Lower lobe of right lung (tissue), 2 donors: Measurements from ENCODE around the gene ZYG11B. TPM values are rescaled to one million over a fixed set of nuclear protein-coding genes. Genes with fewer than 3 reads are reported as not detected.

ENCODE experiments used
- ATAC-seq, 2 donors: fragments of 200-7000 bp; cut with Tn5 transposase; one replicate each; pipeline ENCODE4 v1.9.1; 2020 to 2022; ENCODE audit warnings: mild to moderate bottlenecking in 2 of 2, moderate library complexity in 2 of 2
- DNase-seq: peaks from one replicate; pipeline ENCODE4 v3.0.0-alpha.2; 2020
- H3K27ac ChIP-seq: fragments of 200-600 bp; one replicate; pipeline ENCODE4 v1.8.0; 2022
- H3K27me3 ChIP-seq: fragments of 200-600 bp; one replicate; pipeline ENCODE4 v1.8.0; 2022; ENCODE audit warnings: low read depth
- H3K36me3 ChIP-seq: fragments of 200-600 bp; one replicate; pipeline ENCODE4 v1.8.0; 2022; ENCODE audit warnings: mild to moderate bottlenecking
- H3K4me1 ChIP-seq: fragments of 200-600 bp; one replicate; pipeline ENCODE4 v1.8.0; 2022
- H3K4me3 ChIP-seq: fragments of 200-600 bp; one replicate; pipeline ENCODE4 v1.8.0; 2022; ENCODE audit warnings: mild to moderate bottlenecking
- H3K9me3 ChIP-seq: fragments of 200-600 bp; one replicate; pipeline ENCODE4 v1.8.0; 2022
- CTCF ChIP-seq: fragments of 200-600 bp; IDR thresholded peaks from one replicate; pipeline ENCODE4 v1.8.0; 2022; ENCODE audit warnings: antibody characterized with exemption, mild to moderate bottlenecking
- intact Hi-C: fragments of 100-400 bp; cut with DNase I; formaldehyde crosslinking; loops from one replicate; pipeline ENCODE4 v1.11.0; 2022
- total RNA-seq: library from RNA; stranded (reverse); fragmentation: NEBNext Ultra II Directional; extraction: Animal tissue kit (Norgen Biotek cat#: 25700); gene quantifications from one replicate; pipeline ENCODE4 v1.2.1, GENCODE V29; 2021
- donor health status: DM: no; HTN: yes; CAD: no; lungs with severe emphysema.

Gene ZYG11B
- total RNA-seq, 1 donor from 2014 or later, result 30.6 TPM

- Histone ChIP-seq H3K4me3 (peak overlapping the region; percentile 62), H3K27me3 (no peaks in the 10 kb centered on the region), H3K4me1 (peaks cover 23% of the 10 kb centered on the region), H3K27ac (peak overlapping the region; percentile 88), H3K36me3 (no peaks in the 10 kb centered on the region), H3K9me3 (no peaks in the 10 kb centered on the region)
- ATAC-seq, result peak; percentile 95
- TF ChIP-seq CTCF, result no peak
- peak; percentile 95 for DNase-seq
- intact Hi-C loops, result no loop called here
Observed at GRCh38 chr1:52702886-52703787, 23.1 kb upstream of the ZYG11B start.

GRCh38 chr1:52706136-52706670 lies 20.1 kb upstream of the ZYG11B start:
- H3K9me3 ChIP-seq, result no peaks in the 10 kb centered on the region
- H3K4me3 ChIP-seq, result no peak overlapping the region
- DNase-seq, result no peak
- no peaks in the 10 kb centered on the region for H3K27me3 ChIP-seq
- TF ChIP-seq CTCF, result no peak
- no peak overlapping the region for H3K27ac ChIP-seq
- H3K36me3 ChIP-seq, result no peaks in the 10 kb centered on the region
- peaks cover 12% of the 10 kb centered on the region for H3K4me1 ChIP-seq
- intact Hi-C loops, result no loop called here
- no peak for ATAC-seq

GRCh38 chr1:52706941-52707926 lies 19.0 kb upstream of the ZYG11B start:
- no peaks in the 10 kb centered on the region for H3K27me3 ChIP-seq
- DNase-seq (no peak), ATAC-seq (peak in 1 of 2 donors; percentile 26)
- peak overlapping the region; percentile 9 for H3K27ac ChIP-seq
- no peaks in the 10 kb centered on the region for H3K9me3 ChIP-seq
- no peak for TF ChIP-seq CTCF
- H3K36me3 ChIP-seq, result no peaks in the 10 kb centered on the region
- no peak overlapping the region for H3K4me3 ChIP-seq
- intact Hi-C loops, result no loop called here
- peaks cover 12% of the 10 kb centered on the region for H3K4me1 ChIP-seq

- H3K4me1 ChIP-seq, result peaks cover 11% of the 10 kb centered on the region
- H3K36me3 ChIP-seq, result no peaks in the 10 kb centered on the region
- H3K27ac ChIP-seq, result peak overlapping the region; percentile 9
- H3K27me3 ChIP-seq, result no peaks in the 10 kb centered on the region
- no peak overlapping the region for H3K4me3 ChIP-seq
- ATAC-seq, result peak; percentile 31 to 49
- DNase-seq, result peak; percentile 71
- intact Hi-C loops, result no loop called here
- no peak for TF ChIP-seq CTCF
- no peaks in the 10 kb centered on the region for H3K9me3 ChIP-seq
Observed at GRCh38 chr1:52707927-52708655, 18.2 kb upstream of the ZYG11B start.

GRCh38 chr1:52709016-52709415 lies 17.2 kb upstream of the ZYG11B start:
- intact Hi-C loops, result no loop called here
- Histone ChIP-seq H3K9me3 (no peaks in the 10 kb centered on the region), H3K27ac (no peak overlapping the region), H3K27me3 (no peaks in the 10 kb centered on the region), H3K4me1 (peaks cover 1% of the 10 kb centered on the region), H3K4me3 (no peak overlapping the region), H3K36me3 (no peaks in the 10 kb centered on the region)
- no peak for DNase-seq
- no peak for ATAC-seq
- no peak for TF ChIP-seq CTCF
